HepG2 (cell line): ENCODE data around the gene PPM1E. TPM values are rescaled to one million over a fixed set of nuclear protein-coding genes. Genes with fewer than 3 reads are reported as not detected.

ENCODE experiments used
- CBX1 ChIP-seq: IDR thresholded peaks from one replicate; pipeline ENCODE4 v1.6.1; 2016; ENCODE audit warnings: antibody characterized with exemption, low read depth
- CBX5 ChIP-seq: sonication (generic); formaldehyde crosslinking; IDR thresholded peaks from 2 replicates; pipeline ENCODE4 v1.4.0; 2020; ENCODE audit warnings: missing genetic modification reagents, borderline replicate concordance
- FOXA3 ChIP-seq: IDR thresholded peaks from 2 replicates; pipeline ENCODE4 v1.6.1; 2016; ENCODE audit warnings: missing genetic modification reagents, missing compliant biosample characterization
- GLI4 ChIP-seq: sonication (generic); formaldehyde crosslinking; IDR thresholded peaks from 2 replicates; pipeline ENCODE4 v1.5.1; 2020; ENCODE audit warnings: missing genetic modification reagents, mild to moderate bottlenecking, moderate library complexity, borderline replicate concordance
- HNF4A ChIP-seq: sonication (generic); formaldehyde crosslinking; IDR thresholded peaks from 2 replicates; pipeline ENCODE4 v1.4.0; 2020; ENCODE audit warnings: missing genetic modification reagents
- MAF1 ChIP-seq: sonication (generic); formaldehyde crosslinking; IDR thresholded peaks from 2 replicates; pipeline ENCODE4 v1.5.0; 2020; ENCODE audit warnings: missing genetic modification reagents, borderline replicate concordance
- PLRG1 ChIP-seq: fragments of 450-650 bp; conservative IDR thresholded peaks from 2 replicates; pipeline ENCODE4 v1.6.1; 2016
- RFX5 ChIP-seq: IDR thresholded peaks from 2 replicates; pipeline ENCODE4 v1.6.1; 2011; ENCODE audit warnings: low read depth, low read length, improper control_type of control experiment
- TARDBP ChIP-seq: sonication (generic); formaldehyde crosslinking; IDR thresholded peaks from 2 replicates; pipeline ENCODE4 v1.8.0; 2022; ENCODE audit warnings: mild to moderate bottlenecking, missing genetic modification reagents
- ZFX ChIP-seq: sonication (generic); formaldehyde crosslinking; IDR thresholded peaks from 2 replicates; pipeline ENCODE4 v1.4.0; 2020; ENCODE audit warnings: mild to moderate bottlenecking, low read depth, missing genetic modification reagents, moderate library complexity
- ZMYM4 ChIP-seq: sonication (generic); formaldehyde crosslinking; IDR thresholded peaks from 2 replicates; pipeline ENCODE4 v1.8.1; 2023; ENCODE audit warnings: mild to moderate bottlenecking, missing genetic modification reagents
- ZNF121 ChIP-seq: sonication (generic); formaldehyde crosslinking; IDR thresholded peaks from 2 replicates; pipeline ENCODE4 v1.5.0; 2020; ENCODE audit warnings: mild to moderate bottlenecking, missing genetic modification reagents
- ZNF230 ChIP-seq: sonication (generic); formaldehyde crosslinking; IDR thresholded peaks from 2 replicates; pipeline ENCODE4 v1.4.0; 2020; ENCODE audit warnings: mild to moderate bottlenecking, missing genetic modification reagents
- ZNF619 ChIP-seq: sonication (generic); formaldehyde crosslinking; IDR thresholded peaks from 2 replicates; pipeline ENCODE4 v1.4.0; 2020; ENCODE audit warnings: mild to moderate bottlenecking, missing genetic modification reagents
- ZNF776 ChIP-seq: sonication (generic); formaldehyde crosslinking; IDR thresholded peaks from 2 replicates; pipeline ENCODE4 v1.4.0; 2020; ENCODE audit warnings: mild to moderate bottlenecking, missing genetic modification reagents
- polyA plus RNA-seq, 8 experiments: library from polyadenylated mRNA; depleted of rRNA in 3 of 8; stranded (reverse) in 7 of 8; unstranded in 1 of 8; fragments of >200 nt; fragmentation: Illumina TruSeq in 4 of 8; extraction: Trizol in 4 of 8; gene quantifications; 2 replicates each; pipeline versions ENCODE4 v1.2.1 to v1.2.3, GENCODE V29; 2011 to 2016; ENCODE audit warnings: low read depth in 4 of 8, missing spikeins in 1 of 8, mixed read lengths in 1 of 8; ENCODE audit not compliant: insufficient read depth in 1 of 8
- total RNA-seq, 5 experiments: library from RNA; depleted of rRNA; stranded (reverse); fragments of >200 nt; fragmentation: Illumina TruSeq; extraction: Trizol; gene quantifications; 2 replicates each; pipeline ENCODE4 v1.2.3, GENCODE V29; 2016; ENCODE audit warnings: low read depth in 1 of 5
- TF ChIP-seq, protein P1 (sequence below): sonication (generic); formaldehyde crosslinking; conservative IDR thresholded peaks from 2 replicates; pipeline ENCODE4 v1.8.0; 2022; ENCODE audit warnings: low read depth, missing genetic modification reagents
- TF ChIP-seq, protein P2 (sequence below): IDR thresholded peaks from 2 replicates; pipeline ENCODE4 v1.6.1; 2016; ENCODE audit warnings: missing compliant biosample characterization, missing genetic modification reagents, borderline replicate concordance
- TF ChIP-seq, protein P3 (sequence below): IDR thresholded peaks from 2 replicates; pipeline ENCODE4 v1.6.1; 2016; ENCODE audit warnings: control low read depth
- TF ChIP-seq, protein P4 (sequence below): sonication (generic); formaldehyde crosslinking; IDR thresholded peaks from 2 replicates; pipeline ENCODE4 v1.4.0; 2020; ENCODE audit warnings: missing genetic modification reagents, mild to moderate bottlenecking, borderline replicate concordance
- TF ChIP-seq, protein P5 (sequence below): fragments of 450-650 bp; IDR thresholded peaks from 2 replicates; pipeline ENCODE4 v1.6.1; 2017
- TF ChIP-seq, protein P6 (sequence below): sonication (generic); formaldehyde crosslinking; IDR thresholded peaks from 2 replicates; pipeline ENCODE4 v1.4.0; 2020; ENCODE audit warnings: missing genetic modification reagents

PPM1E gene
- total and polyA plus RNA-seq, 2 of the 13 experiments (the other 11 are each of a cell fraction or from before 2014, with no cell fraction given): 0.15 TPM; not detected in 1

DNA sequence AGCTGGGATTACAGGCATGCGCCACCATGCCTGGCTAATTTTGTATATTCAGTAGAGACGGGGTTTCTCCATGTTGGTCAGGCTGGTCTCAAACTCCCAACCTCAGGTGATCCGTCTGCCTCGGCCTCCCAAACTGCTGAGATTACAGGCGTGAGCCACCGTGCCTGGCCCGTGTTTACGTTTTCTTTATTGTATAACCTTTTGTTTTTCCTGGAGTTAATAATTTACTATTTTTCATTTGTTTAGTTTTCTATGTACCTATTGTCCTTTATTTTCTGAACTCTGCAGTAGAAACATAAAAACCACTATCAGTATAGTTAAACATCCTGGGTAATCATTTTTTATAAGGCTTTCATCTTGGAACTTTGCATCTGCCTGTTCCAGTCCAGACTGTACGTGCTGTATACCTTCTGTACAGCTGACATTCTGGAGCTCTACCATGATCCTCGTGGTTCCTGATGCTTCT lies 73.6 kb downstream of the PPM1E start (continued):
- TF ChIP-seq ZMYM4: no peak
- TF ChIP-seq CBX5 (CRISPR knock-in tag): peak; percentile 81; the same call in 1 of the 2 replicates
- TF ChIP-seq, protein P1, sequence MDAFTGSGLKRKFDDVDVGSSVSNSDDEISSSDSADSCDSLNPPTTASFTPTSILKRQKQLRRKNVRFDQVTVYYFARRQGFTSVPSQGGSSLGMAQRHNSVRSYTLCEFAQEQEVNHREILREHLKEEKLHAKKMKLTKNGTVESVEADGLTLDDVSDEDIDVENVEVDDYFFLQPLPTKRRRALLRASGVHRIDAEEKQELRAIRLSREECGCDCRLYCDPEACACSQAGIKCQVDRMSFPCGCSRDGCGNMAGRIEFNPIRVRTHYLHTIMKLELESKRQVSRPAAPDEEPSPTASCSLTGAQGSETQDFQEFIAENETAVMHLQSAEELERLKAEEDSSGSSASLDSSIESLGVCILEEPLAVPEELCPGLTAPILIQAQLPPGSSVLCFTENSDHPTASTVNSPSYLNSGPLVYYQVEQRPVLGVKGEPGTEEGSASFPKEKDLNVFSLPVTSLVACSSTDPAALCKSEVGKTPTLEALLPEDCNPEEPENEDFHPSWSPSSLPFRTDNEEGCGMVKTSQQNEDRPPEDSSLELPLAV: no peak
- TF ChIP-seq, protein P2, sequence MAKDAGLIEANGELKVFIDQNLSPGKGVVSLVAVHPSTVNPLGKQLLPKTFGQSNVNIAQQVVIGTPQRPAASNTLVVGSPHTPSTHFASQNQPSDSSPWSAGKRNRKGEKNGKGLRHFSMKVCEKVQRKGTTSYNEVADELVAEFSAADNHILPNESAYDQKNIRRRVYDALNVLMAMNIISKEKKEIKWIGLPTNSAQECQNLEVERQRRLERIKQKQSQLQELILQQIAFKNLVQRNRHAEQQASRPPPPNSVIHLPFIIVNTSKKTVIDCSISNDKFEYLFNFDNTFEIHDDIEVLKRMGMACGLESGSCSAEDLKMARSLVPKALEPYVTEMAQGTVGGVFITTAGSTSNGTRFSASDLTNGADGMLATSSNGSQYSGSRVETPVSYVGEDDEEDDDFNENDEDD (CRISPR knock-in tag): no peak
- no peak for TF ChIP-seq ZFX (CRISPR knock-in tag)
- TF ChIP-seq, protein P3, sequence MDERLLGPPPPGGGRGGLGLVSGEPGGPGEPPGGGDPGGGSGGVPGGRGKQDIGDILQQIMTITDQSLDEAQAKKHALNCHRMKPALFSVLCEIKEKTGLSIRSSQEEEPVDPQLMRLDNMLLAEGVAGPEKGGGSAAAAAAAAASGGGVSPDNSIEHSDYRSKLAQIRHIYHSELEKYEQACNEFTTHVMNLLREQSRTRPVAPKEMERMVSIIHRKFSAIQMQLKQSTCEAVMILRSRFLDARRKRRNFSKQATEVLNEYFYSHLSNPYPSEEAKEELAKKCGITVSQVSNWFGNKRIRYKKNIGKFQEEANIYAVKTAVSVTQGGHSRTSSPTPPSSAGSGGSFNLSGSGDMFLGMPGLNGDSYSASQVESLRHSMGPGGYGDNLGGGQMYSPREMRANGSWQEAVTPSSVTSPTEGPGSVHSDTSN (CRISPR knock-in tag): no peak
- no peak for TF ChIP-seq HNF4A (CRISPR knock-in tag)
- no peak for TF ChIP-seq ZNF121
- TF ChIP-seq, protein P4, sequence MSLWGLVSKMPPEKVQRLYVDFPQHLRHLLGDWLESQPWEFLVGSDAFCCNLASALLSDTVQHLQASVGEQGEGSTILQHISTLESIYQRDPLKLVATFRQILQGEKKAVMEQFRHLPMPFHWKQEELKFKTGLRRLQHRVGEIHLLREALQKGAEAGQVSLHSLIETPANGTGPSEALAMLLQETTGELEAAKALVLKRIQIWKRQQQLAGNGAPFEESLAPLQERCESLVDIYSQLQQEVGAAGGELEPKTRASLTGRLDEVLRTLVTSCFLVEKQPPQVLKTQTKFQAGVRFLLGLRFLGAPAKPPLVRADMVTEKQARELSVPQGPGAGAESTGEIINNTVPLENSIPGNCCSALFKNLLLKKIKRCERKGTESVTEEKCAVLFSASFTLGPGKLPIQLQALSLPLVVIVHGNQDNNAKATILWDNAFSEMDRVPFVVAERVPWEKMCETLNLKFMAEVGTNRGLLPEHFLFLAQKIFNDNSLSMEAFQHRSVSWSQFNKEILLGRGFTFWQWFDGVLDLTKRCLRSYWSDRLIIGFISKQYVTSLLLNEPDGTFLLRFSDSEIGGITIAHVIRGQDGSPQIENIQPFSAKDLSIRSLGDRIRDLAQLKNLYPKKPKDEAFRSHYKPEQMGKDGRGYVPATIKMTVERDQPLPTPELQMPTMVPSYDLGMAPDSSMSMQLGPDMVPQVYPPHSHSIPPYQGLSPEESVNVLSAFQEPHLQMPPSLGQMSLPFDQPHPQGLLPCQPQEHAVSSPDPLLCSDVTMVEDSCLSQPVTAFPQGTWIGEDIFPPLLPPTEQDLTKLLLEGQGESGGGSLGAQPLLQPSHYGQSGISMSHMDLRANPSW: no peak
- no peak for TF ChIP-seq ZNF776 (CRISPR knock-in tag)
- TF ChIP-seq PLRG1: no peak
- TF ChIP-seq FOXA3 (CRISPR knock-in tag): peak; percentile 86
- TF ChIP-seq CBX1: peak; percentile 76
- TF ChIP-seq, protein P5, sequence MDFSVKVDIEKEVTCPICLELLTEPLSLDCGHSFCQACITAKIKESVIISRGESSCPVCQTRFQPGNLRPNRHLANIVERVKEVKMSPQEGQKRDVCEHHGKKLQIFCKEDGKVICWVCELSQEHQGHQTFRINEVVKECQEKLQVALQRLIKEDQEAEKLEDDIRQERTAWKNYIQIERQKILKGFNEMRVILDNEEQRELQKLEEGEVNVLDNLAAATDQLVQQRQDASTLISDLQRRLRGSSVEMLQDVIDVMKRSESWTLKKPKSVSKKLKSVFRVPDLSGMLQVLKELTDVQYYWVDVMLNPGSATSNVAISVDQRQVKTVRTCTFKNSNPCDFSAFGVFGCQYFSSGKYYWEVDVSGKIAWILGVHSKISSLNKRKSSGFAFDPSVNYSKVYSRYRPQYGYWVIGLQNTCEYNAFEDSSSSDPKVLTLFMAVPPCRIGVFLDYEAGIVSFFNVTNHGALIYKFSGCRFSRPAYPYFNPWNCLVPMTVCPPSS: no peak
- TF ChIP-seq, protein P6, sequence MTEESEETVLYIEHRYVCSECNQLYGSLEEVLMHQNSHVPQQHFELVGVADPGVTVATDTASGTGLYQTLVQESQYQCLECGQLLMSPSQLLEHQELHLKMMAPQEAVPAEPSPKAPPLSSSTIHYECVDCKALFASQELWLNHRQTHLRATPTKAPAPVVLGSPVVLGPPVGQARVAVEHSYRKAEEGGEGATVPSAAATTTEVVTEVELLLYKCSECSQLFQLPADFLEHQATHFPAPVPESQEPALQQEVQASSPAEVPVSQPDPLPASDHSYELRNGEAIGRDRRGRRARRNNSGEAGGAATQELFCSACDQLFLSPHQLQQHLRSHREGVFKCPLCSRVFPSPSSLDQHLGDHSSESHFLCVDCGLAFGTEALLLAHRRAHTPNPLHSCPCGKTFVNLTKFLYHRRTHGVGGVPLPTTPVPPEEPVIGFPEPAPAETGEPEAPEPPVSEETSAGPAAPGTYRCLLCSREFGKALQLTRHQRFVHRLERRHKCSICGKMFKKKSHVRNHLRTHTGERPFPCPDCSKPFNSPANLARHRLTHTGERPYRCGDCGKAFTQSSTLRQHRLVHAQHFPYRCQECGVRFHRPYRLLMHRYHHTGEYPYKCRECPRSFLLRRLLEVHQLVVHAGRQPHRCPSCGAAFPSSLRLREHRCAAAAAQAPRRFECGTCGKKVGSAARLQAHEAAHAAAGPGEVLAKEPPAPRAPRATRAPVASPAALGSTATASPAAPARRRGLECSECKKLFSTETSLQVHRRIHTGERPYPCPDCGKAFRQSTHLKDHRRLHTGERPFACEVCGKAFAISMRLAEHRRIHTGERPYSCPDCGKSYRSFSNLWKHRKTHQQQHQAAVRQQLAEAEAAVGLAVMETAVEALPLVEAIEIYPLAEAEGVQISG (CRISPR knock-in tag): no peak
- no peak for TF ChIP-seq ZNF619
- TF ChIP-seq RFX5: no peak
- TF ChIP-seq MAF1 (CRISPR knock-in tag): no peak
- TF ChIP-seq ZNF230 (CRISPR knock-in tag): no peak
- no peak for TF ChIP-seq TARDBP (CRISPR knock-in tag)
- no peak for TF ChIP-seq GLI4
